AG09309 (cell line): Measurements from ENCODE around the gene PRDM16.

ENCODE experiments used
- DNase-seq: peaks from one replicate; pipeline ENCODE4 v3.0.0-alpha.2; 2010; ENCODE audit warnings: low read depth
- H3K4me3 ChIP-seq: 2 replicates; pipeline ENCODE4 v1.5.1; 2011; ENCODE audit warnings: mild to moderate bottlenecking, low read depth, low read length, moderate library complexity; ENCODE audit not compliant: control insufficient read depth
- TF ChIP-seq, protein P1 (sequence below): IDR thresholded peaks from 2 replicates; pipeline ENCODE4 v1.5.1; 2011; ENCODE audit warnings: mild to moderate bottlenecking, low read depth, low read length, inconsistent platforms; ENCODE audit not compliant: insufficient read depth, control insufficient read depth; ENCODE audit errors: missing control alignments

The PRDM16 gene

DNA sequence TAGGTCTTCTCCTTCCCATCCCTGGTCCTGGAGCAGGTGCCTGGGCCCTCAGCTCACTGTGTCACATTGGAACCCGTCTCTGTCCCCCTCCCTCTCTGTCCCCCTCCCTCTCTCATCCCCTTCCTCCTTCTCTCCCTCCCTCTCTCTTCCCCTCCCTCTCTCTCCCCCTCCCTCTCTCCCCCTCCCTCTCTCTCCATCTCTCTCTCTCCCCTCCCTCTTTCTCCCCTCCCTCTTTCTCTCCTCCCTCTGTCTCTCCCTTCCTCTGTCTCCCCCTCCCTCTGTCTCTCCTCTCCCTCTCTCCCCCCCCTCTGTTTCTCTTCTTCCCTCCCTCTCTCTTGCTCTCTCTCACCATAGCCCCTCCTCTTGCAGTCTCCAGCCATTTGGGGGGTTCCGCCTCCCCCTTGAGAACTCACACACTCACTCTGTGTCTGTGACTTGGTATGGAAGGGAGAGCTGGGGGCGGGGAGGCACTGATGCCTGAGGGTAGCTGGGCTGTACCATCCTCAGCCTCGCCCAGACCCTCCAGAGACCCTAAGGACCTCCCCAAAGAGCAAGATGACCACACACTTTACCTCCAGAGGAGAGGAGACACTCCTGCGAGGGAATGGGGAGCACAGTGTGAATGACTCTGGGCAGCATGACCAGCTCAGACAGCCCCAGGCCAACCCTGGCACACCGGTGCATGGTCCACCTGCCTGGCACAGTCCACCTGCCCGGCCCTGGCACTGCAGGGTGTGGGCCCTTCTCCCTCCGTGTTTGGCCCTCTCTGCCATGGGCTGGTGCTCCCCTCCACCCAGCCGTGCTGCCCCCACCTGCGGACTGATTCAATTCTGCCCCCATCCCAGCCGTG, 282.7 kb downstream of the PRDM16 start:
- no peak overlapping the region; the same call in 1 of the 2 replicates for H3K4me3 ChIP-seq
- DNase-seq: no peak
- TF ChIP-seq, protein P1, sequence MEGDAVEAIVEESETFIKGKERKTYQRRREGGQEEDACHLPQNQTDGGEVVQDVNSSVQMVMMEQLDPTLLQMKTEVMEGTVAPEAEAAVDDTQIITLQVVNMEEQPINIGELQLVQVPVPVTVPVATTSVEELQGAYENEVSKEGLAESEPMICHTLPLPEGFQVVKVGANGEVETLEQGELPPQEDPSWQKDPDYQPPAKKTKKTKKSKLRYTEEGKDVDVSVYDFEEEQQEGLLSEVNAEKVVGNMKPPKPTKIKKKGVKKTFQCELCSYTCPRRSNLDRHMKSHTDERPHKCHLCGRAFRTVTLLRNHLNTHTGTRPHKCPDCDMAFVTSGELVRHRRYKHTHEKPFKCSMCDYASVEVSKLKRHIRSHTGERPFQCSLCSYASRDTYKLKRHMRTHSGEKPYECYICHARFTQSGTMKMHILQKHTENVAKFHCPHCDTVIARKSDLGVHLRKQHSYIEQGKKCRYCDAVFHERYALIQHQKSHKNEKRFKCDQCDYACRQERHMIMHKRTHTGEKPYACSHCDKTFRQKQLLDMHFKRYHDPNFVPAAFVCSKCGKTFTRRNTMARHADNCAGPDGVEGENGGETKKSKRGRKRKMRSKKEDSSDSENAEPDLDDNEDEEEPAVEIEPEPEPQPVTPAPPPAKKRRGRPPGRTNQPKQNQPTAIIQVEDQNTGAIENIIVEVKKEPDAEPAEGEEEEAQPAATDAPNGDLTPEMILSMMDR: no peak

DNA sequence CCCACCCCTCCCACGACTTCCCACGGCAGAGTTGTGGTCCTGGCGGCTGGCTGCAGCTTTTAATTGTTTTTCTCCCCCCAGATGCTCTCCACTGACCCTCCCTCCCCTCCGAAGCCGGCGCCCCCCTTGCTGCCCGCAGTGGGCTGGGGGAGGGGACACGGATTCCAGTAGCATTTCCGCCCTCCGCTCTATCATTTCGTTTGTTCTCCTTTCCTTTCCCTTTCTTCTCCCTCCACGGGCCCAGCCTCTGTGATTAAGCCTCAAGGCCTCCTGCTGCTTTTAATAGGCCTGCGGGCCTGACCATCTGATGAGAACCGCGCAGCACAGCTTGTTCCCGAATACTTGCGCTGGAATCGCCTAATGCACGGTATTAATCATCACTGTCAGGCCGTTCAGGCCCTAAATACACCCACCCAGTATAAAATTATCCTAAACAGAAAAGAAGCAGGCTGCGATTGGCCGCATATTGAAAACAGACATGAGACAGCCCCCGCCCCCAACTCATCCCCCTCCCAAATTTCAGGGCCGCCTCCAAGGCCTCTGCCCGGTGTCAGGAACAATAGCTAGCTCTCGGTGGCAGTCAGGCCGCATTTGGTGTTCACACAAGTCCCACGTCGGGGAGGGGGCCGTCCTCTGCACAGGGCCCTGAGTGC, 283.4 kb downstream of the PRDM16 start:
- TF ChIP-seq, protein P1: no peak
- peak; percentile 50 for DNase-seq
- H3K4me3 ChIP-seq: peak overlapping the region; percentile 6; the same call in 1 of the 2 replicates

DNA sequence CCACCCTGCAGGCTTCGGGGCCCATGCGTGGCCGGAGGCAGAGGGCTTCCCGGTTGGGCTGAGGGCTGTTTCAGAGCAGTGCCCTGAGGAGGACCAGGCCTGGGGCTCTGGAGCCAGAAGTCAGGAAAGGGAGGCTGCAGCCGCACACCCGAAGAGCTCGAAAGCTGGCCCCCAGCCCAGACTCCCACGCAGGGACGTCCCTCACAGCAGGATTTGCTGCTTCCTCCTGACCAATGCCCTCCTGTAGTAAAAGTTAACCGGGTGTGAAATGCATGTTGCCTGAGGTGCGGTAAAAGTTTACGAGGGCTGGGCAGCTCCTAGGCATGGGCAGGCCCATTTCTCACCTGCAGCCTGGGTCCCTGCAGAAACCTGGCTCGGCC, 283.9 kb downstream of the PRDM16 start:
- TF ChIP-seq, protein P1: no peak
- no peak for DNase-seq
- H3K4me3 ChIP-seq: no peak overlapping the region

DNA sequence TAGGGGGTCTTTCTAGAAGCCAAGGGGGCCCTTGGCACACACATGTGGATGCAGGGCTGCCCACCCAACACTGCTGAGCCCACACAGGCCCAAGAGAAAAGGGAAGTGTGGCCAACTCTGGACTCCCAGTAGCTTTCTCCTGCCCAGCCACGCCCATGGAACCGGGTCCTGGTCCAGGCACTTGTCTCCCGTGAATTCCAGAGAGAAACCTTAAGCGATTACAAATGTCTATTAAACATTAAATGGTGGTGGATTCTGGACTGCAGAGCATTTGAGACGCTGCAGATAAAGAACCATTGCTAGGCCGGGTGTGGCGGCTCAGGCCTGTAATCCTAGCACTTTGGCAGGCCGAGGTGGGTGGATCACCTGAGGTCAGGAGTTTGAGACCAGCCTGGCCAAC, 284.9 kb downstream of the PRDM16 start:
- no peak for DNase-seq
- no peak overlapping the region for H3K4me3 ChIP-seq
- TF ChIP-seq, protein P1: no peak

DNA sequence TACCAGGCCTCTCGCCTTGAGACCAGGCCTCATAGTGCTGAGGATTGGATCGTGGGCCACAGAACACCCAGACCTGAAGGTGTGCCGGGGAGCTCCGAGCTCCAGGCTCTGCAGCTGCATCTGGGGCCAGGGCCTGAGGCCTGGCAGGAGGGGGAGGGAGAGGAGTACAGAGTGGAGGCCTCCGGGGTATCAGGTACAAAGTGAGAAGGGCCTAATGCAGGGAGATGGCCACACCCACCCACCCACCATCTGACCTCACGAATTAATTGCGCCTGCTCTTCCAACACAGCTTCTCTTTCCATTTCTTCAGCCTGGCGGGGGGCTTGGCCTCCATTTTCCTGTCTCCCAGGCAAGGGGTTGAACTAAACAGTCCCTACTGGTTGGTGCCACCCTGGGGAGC, 286.1 kb downstream of the PRDM16 start:
- no peak overlapping the region for H3K4me3 ChIP-seq
- TF ChIP-seq, protein P1: no peak
- no peak for DNase-seq

DNA sequence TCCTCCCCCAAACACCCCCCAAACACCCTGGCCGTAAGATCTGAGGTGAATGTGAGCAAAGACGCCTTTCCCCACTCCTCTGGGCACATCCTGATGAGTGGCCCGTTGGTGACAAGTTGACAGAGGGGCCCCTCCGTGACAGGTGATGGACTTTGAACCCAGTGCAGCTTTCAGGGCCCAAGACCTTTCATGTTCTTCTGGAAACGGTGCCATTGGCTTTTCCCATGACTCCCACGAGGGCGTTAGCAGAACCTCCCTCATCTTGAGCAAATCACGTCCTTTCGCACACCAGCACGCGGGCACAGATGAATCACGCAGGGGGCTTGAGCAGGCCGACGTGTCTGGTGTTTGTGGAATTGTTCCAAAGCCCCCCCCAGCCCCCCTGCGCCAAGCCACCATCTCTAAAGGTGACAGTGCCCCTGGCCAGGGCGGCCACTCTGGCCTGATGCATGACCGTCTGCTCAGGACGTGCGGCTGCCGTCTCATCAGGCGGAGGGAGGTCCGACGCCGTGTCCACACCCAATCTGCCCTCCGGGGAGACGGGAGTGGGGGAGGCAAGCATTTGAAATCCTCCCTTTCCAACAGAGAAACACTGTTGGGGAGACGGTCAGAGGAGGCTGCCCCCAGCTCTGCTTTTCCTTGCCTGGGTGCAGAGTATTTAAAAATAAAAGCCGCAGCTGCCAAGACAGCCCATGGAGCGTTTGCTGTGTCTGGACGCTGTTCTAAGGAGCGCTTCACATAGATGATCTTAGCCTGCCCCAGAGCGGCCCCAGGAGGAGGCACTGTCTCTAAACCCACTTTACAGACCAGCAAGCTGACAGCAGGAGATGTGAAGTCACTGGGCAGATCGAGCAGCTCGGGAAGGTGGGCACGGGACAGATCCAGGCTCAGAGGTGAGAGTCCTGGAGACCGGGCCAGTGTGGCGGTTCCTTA, 287.2 kb downstream of the PRDM16 start:
- TF ChIP-seq, protein P1: no peak
- H3K4me3 ChIP-seq: no peak overlapping the region
- DNase-seq: no peak
